GM10248 (cell line): ENCODE results near the gene KHK.

Experiments
- CTCF ChIA-PET: fragments of 300-600 bp; sonication (Branson Sonifier 250); formaldehyde crosslinking; extraction: SDS; loops from one replicate; lab custom pipeline; 2021; ENCODE audit warnings: antibody characterized with exemption; lab: Yijun Ruan, JAX
- POLR2A ChIA-PET: fragments of 350-650 bp; sonication (Branson Sonifier 250); formaldehyde crosslinking; extraction: SDS; loops from one replicate; lab custom pipeline; 2020; ENCODE audit warnings: antibody characterized with exemption; lab: Yijun Ruan, JAX
- DNase-seq: peaks from one replicate; pipeline ENCODE4 v3.0.0; 2012; ENCODE audit errors: extremely low spot score
- TF ChIP-seq, protein P1 (sequence below): IDR thresholded peaks from 2 replicates; pipeline ENCODE4 v1.5.1; 2012; ENCODE audit warnings: mild to moderate bottlenecking, low read depth; ENCODE audit errors: extremely low read depth, missing control alignments, control extremely low read depth

The KHK gene

DNA sequence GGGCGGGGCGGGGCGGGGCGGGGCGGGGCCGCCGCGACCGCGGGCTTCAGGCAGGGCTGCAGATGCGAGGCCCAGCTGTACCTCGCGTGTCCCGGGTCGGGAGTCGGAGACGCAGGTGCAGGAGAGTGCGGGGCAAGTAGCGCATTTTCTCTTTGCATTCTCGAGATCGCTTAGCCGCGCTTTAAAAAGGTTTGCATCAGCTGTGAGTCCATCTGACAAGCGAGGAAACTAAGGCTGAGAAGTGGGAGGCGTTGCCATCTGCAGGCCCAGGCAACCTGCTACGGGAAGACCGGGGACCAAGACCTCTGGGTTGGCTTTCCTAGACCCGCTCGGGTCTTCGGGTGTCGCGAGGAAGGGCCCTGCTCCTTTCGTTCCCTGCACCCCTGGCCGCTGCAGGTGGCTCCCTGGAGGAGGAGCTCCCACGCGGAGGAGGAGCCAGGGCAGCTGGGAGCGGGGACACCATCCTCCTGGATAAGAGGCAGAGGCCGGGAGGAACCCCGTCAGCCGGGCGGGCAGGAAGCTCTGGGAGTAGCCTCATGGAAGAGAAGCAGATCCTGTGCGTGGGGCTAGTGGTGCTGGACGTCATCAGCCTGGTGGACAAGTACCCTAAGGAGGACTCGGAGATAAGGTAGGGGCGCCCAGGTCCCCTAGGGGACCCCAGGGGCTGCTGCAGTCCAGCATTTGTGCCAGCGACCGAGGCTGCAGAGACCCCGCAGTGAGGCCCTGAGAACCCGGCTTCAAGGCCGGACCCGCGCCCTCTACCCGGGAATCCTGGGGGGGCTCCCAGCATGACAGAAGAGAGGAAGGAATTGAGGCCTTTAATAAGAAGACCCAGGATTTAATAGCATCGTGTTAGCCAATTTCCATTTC lies at the start of gene KHK:
Gene KHK, plus strand, starts transcription at position 49 of the 870 bp plus-strand sequence. Its CDS starts 488 bp downstream, at position 537.
- DNase-seq, result peak; percentile 41
- TF ChIP-seq, protein P1, sequence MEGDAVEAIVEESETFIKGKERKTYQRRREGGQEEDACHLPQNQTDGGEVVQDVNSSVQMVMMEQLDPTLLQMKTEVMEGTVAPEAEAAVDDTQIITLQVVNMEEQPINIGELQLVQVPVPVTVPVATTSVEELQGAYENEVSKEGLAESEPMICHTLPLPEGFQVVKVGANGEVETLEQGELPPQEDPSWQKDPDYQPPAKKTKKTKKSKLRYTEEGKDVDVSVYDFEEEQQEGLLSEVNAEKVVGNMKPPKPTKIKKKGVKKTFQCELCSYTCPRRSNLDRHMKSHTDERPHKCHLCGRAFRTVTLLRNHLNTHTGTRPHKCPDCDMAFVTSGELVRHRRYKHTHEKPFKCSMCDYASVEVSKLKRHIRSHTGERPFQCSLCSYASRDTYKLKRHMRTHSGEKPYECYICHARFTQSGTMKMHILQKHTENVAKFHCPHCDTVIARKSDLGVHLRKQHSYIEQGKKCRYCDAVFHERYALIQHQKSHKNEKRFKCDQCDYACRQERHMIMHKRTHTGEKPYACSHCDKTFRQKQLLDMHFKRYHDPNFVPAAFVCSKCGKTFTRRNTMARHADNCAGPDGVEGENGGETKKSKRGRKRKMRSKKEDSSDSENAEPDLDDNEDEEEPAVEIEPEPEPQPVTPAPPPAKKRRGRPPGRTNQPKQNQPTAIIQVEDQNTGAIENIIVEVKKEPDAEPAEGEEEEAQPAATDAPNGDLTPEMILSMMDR, result no peak
- POLR2A ChIA-PET, result interaction anchor here (0.9 kb wide), 2 partner anchors 27 to 28 kb away, joined by 3 read pairs; no protein-coding TSS in a partner anchor
- CTCF ChIA-PET, result interaction anchor here (0.7 to 9.6 kb wide), 23 partner anchors 11 to 231 kb away, joined by 3 to 105 read pairs (median 4); partner anchors contain the start of genes AGBL5, ATRAID, MAPRE3 and OST4

- ChIA-PET POLR2A (interaction anchor here (0.5 to 2.2 kb wide), 5 partner anchors 8 to 312 kb away, joined by 3 to 11 read pairs (median 3); partner anchors contain the start of gene AGBL5), CTCF (interaction anchor here (1.0 to 7.2 kb wide), 6 partner anchors 11 to 50 kb away, joined by 3 to 66 read pairs (median 4); partner anchors contain the start of gene AGBL5)
- DNase-seq, result no peak
- TF ChIP-seq, protein P1, result no peak
Measured at GRCh38 chr2:27038012-27038411, 48.6 kb upstream of the KHK start.

GRCh38 chr2:27038631-27039339 lies 47.8 kb upstream of the KHK start:
- POLR2A ChIA-PET, result interaction anchor here (0.5 to 4.0 kb wide), 4 partner anchors 11 to 312 kb away, joined by 3 to 30 read pairs (median 8); partner anchors contain the start of gene AGBL5
- CTCF ChIA-PET, result interaction anchor here (1.0 to 7.2 kb wide), 6 partner anchors 10 to 49 kb away, joined by 3 to 66 read pairs (median 4); partner anchors contain the start of gene AGBL5
- TF ChIP-seq, protein P1, result no peak
- no peak for DNase-seq

- POLR2A ChIA-PET, result interaction anchor here (4.0 kb wide), 1 partner anchor 11 kb away, joined by 30 read pairs; the partner anchor contains the start of gene AGBL5
- CTCF ChIA-PET, result interaction anchor here (1.1 to 7.2 kb wide), 3 partner anchors 9 to 47 kb away, joined by 3 to 66 read pairs (median 4); partner anchors contain the start of genes AGBL5 and KHK
- DNase-seq, result no peak
- TF ChIP-seq, protein P1, result no peak
Measured at GRCh38 chr2:27039426-27039825, 47.1 kb upstream of the KHK start.

DNA sequence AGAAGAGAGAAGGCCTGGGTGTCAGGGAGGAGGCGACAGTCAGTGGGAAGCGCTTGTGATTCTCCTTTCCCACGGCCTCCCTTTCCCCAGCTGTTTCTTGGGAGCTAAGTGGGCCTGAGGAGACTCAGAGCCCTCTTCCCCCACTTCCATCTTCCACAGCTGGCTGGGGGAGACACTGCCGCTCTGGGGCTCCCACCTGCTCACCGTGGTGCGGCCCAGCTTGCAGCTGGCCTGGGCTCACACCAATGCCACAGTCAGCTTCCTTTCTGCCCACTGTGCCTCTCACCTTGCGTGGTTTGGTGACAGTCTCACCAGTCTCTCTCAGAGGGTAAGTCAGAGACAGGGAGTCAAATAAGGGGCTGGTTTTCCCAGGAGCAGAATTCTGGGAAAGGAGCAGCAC lies 46.7 kb upstream of the KHK start:
- DNase-seq, result no peak
- TF ChIP-seq, protein P1, result no peak
- POLR2A ChIA-PET, result interaction anchor here (0.6 to 4.0 kb wide), 2 partner anchors 10 to 35 kb away, joined by 3 to 30 read pairs; partner anchors contain the start of gene AGBL5
- CTCF ChIA-PET, result interaction anchor here (1.1 to 7.2 kb wide), 3 partner anchors 9 to 47 kb away, joined by 3 to 66 read pairs (median 4); partner anchors contain the start of genes AGBL5 and KHK
